GOT3 (cell line): ENCODE measurements around the gene TIMD4.
"Not testable (repeated sequence)": the region's sequence is repeated elsewhere in the genome, so short reads cannot be mapped to it uniquely, and the experiment has no call there.

ENCODE experiments used
- DNase-seq: peaks from one replicate; lab custom pipeline; 2025; ENCODE audit warnings: mixed read lengths; lab: John Stamatoyannopoulos, UW

Gene TIMD4

DNA sequence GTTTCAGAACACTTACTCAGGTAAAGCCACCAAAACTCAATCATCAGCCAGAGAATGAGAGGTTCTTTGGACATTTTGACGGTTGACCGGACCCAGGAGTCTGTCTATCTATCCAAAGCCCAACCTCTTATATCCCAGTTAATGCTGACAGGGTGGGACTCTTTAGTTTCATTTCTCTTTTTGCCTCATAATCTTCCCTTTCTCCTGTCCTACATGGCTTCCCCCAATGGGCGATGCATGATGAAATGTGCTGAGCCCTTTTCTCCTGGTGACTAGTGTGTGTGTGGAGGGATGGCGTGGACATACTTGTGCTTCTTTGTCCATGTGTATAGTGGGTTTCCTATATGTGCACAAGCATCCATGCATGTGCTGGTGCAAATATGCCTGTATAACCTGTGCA lies at the start of gene TIMD4:
TIMD4 (minus strand) TSS at position 102 of the 400 bp plus-strand sequence; CDS start at position 74, 28 bp downstream.
- no peak for DNase-seq

DNA sequence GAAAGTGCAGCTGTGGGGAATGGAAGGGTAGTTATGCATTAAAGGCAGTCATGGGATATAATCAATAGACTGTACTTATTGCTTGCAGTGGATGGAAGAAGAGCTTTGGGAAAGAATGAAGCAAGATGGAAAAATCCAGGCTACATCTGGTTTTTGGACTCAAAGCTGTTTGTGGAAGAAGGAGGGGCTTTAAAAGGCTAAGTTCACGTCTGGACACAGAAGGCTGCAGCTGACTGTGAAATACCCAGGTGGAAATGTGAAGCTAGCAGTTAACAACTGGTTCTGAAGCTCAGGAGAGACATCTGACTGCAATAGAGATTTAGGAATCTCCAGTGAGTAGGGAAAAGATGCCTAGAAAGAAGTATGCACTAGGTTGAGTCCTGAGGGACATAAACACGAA lies 43.2 kb upstream of the TIMD4 start:
- DNase-seq = no peak

DNA sequence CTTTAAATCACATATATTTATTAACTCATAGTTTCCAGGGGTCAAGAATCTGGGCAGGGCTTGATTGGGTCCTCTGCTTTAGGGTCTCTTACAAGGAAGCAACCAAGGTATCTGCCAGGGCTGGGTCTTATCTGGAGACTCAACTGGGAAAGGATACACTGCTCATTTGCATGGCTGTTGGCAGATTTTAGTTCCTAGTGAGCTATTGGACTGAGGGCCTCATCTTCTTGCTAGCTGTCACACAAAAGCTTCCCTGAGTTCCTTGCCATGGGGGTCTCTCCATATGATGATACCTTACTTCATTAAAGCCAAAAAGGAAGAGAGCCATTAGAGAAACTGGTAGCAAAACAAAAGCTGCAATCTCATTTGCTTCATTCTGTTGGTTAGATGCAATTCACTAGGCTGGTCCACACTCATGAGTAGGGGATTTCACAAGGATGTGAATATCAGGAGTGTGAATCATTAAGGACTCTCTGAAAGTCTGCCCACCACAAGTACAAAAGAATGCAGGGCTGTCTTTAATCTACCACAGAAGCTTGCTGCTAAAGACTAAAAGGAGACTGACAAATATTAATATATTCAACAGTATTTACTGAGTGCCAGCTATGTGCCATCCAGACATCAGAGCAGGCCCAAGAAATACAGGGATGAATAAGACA lies 42.0 kb upstream of the TIMD4 start:
- DNase-seq = no peak

DNA sequence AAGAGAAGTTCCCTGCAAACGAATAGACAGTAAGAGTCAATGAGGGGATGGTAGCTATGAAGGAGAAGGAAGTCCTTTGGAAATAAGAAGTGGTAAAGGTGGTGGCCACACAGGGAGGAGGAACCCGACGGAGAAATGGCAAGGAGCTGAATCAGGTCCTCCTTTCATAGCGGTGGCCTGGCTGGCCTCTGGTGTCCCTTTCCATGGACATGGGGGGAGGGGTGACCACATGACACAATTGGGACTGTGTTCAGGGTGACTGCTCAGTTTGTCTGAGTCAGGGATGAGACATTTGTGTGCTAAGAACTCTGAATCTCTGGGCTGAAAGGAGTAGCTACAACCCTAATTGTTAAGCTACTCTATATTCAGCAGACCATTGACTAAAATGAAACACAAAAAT lies 28.7 kb upstream of the TIMD4 start:
- no peak for DNase-seq

DNA sequence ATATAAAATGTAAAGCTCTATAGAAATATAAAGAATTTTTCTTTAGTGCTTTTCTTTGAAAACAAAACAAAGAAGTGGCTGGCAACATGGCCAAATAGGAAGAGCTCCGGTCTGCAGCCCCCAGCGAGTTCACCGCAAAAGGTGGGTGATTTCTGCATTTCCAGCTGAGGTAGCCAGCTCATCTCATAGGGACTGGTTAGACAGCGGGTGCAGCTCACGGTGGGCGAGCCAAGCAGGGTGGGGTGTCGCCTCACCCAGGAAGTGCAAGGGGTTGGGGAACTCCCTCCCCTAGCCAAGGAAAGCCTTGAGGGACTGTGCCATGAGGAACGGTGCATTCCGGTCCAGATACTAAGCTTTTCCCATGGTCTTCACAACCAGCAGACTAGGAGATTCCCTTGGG lies 21.0 kb upstream of the TIMD4 start:
- DNase-seq = no peak

DNA sequence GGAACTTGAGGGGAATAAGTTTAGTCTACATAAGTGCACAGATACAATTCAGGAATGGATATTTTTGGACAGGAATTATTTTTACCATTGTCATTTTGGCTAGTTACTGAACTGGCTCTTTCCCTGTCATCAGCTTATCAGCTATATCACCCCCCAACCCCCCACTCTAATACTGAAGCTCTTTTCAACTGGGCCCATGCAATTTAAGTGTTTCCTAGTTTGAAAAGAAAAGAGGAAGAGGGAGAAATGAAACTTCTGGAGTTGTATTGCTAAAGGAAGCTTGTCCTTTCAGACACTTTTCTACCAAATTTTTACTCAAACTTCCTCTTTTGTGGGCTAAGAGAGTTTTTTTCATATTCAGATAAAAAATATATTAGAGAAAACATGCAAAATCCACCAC lies 18.5 kb upstream of the TIMD4 start:
- DNase-seq = no peak

DNA sequence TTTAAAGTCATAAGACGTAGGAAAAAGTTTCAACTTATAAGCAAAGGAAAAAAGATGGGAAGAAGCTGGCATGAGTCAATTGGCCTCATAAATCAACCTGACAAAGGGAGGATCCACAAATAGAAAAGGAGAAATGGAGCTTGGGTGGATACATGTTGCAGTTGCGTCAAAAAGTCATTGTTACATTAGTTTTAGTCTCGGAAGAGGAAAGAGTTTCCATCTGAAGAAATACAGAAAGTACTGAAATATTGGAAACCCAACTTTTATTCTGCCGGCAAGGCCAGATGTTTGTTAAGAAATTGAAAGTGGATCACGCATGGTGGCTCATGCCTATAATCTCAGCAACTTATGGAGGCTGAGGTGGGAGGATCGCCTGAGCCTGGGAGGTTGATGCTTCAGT lies 11.3 kb upstream of the TIMD4 start:
- DNase-seq = no peak

DNA sequence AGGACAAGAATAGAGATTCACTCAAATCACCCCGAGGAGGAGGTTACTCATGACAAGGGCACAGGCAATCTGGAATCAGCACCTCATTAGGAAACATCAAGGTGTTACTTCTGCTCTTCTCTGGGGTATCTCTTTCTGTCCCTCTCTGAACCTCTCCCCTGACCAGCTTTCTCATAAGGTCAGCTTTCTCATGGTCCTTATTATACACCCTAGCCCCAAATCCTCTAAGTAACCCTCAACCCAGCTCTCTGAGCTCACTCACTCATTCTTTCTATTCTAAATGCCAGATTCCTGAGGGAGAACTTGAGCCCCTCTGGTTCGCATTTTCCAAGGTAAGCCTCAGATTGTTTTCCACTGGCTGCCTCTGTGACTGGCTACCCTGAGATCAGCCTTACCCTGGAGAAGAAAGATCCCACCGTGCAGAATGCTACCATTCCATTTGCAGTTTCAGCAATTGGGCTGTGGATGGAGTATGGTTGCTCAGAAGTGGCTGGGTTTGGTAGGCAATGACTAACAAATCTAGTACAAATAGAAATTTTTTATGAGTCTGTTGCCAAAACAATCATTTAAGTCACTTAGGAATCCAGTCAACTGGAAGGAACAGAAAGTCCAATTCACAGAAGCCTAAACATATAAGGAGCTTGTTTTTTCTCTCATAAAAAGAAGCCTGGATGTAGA lies 9.0 kb upstream of the TIMD4 start:
- DNase-seq = no peak

DNA sequence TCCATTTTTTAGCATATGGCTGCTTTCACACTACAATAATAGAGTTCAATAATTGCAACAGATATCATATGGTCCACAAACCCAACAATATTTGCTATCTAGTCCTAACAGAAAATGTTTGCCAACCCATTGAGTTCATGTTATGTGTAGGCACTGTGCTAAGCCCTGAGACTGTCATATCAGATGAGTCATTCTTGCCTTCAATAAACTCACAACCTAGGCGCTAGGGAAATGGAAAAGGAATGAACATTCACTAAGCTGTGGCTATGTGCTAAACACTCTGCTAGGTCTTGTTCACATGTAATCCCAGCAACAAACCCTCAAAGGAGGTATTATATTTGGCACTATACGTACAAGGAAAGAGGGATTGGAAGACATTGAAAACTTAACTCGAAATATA lies 8.4 kb upstream of the TIMD4 start:
- no peak for DNase-seq

DNA sequence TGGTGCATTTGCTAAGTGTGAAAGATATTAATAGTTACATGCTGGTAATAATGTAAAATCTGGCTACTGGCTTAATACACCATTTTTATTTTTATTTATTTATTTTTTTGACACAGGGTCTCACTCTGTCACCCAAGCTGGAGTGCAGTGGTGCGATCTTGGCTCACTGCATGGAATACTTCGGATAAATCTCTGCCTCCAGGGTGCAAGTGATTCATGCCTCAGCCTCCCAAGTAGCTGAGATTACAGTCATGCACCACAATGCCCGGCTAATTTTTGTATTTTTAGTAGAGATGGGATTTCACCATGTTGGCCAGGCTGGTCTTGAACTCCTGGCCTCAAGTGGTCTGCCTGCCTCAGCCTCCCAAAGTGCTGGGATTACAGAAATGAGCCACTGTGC lies 4.4 kb upstream of the TIMD4 start:
- not testable (repeated sequence) for DNase-seq

DNA sequence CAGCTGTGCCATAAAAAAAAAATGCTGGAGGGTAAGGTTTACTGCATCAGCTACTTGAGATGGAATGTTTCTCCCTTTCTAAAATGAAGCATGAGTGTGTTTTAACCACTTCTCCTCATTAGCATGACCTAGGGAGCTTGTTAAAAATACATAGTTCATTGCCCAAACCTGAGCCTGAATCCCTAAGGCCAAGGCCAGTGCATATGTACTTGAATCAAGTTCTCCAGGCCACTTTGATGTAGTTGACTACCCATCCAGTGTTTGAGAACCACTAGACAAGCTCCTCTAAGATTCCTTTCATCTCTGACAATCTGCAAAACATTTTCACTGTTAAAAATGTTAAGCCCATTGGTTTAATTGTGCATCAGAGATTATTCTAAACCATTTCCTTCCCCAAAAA lies 6.7 kb downstream of the TIMD4 start:
- no peak for DNase-seq

DNA sequence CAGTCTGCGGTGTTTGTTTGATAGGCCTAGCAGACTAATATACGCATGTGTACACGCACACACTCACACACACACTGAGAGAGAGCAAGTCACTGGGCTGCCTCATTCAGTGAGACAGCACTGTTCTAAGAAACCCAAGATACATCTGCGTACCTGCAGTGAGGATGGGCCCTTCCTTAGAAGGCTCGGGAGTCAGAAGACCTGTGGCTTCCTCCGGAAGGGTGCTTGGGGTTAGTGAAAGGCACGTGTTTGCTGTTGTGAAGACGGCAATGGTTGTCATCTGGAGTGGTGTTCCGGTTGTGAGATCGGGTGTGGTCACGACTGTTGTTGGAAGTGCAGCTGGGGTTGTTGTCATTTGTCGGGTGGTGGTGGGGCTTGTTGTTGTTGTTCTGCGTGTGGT lies 11.7 kb downstream of the TIMD4 start:
- DNase-seq = no peak

DNA sequence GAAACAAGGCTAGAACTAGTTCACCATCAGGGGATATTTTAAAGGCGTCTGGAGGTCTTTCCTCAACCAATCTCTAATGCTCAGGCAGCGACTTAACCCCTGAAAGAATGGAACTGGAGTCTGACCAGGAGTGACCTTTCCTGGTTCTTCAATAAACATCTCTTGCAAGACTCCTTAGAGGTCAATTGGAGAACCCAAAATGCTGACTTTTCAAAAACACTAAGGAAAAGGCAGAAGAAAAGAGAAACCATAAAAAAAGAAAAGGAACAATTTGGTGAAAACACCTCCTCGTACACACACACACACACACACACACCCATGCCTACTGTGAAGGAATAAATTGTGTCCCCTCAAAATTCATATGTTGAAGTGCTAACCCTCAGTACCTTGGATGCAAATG lies 12.3 kb downstream of the TIMD4 start:
- no peak for DNase-seq

DNA sequence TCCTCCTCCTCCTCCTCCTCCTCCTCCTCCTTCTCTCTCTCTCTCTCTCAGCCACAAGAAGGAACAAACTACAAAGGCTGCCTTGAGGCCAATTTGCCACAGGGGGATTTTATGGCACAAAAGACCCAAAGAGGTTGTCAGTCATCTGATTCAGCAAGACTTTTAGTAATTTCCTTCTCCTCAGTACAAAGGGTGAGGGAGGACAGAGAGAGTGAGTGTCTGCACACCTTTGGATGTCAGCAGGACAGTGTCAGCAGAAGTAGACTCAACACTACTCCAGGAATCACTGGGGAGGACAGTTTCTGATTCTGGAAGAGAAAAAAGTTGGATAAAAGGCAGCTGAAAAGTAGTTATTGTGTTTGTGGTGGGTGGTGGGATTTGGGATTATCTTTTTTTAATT lies 13.6 kb downstream of the TIMD4 start:
- no peak for DNase-seq

DNA sequence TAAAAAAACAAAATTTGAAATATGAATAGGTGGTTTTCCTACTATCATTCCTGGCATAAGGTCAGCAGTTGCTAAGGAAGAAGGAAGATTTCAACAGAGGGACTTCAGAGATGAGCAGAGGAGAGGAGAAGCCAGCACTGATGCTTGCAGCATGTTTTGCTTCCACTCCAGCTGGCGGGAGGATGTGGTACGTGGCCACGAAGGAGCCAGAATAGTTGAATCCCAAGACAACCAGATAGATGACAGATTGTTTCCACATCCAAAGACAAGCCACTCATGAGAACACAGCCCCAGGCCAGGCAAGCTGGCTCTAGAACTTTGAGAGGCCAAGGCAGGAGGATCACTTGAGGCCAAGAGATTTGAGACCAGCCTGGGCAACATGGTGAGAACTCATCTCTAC lies 15.1 kb downstream of the TIMD4 start:
- no peak for DNase-seq

DNA sequence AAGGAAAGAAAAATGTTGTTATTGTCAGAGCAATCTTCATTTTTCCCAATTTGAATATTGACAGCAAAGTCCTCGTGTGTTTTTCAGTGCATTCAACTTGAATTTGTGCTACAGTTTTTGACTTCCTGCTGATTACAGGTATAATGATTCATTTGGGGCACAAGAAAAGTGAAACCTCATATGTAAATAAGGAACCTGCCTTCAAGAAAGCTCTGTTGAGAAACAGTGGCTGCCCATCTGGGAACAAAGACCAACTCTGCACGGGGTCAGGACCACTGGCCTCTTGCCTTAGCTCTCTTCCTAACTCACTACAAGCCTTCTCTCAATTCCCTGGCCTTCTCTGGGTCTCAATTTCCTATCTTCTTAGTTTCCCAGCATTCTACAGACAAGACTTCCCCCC lies 21.0 kb downstream of the TIMD4 start:
- DNase-seq = no peak

DNA sequence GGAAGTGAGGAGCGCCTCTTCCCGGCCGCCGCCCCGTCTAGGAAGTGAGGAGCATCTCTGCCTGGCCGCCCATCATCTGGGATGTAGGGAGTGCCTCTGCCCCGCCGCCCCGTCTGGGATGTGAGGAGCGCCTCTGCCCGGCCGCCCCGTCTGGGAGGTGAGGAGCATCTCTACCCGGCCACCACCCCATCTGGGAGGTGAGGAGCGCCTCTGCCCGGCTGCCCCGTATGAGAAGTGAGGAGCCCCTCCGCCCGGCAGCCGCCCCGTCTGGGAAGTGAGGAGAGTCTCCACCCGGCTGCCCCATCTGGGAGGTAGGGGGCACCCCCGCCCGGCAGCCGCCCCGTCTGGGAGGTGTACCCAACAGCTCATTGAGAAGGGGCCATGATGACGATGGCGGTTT lies 22.6 kb downstream of the TIMD4 start:
- not testable (repeated sequence) for DNase-seq

DNA sequence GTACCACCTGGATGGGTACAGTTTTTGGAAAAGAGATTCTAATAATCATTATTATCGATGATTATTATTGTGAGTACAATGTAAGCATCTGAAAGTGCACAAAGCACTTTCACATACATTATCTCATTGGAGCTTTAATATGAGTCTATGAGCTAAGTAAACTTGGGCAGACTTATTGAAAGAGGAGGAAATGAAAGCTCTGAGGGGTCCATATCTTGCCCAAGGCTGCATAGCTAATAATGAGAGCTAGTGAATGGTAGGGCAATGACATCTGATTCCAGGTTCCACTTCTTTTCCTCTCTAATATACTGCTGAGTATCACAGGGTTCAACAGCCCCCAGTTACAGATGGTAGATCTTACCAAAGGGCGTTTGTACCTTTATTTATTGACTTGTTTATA lies 26.1 kb downstream of the TIMD4 start:
- no peak for DNase-seq

DNA sequence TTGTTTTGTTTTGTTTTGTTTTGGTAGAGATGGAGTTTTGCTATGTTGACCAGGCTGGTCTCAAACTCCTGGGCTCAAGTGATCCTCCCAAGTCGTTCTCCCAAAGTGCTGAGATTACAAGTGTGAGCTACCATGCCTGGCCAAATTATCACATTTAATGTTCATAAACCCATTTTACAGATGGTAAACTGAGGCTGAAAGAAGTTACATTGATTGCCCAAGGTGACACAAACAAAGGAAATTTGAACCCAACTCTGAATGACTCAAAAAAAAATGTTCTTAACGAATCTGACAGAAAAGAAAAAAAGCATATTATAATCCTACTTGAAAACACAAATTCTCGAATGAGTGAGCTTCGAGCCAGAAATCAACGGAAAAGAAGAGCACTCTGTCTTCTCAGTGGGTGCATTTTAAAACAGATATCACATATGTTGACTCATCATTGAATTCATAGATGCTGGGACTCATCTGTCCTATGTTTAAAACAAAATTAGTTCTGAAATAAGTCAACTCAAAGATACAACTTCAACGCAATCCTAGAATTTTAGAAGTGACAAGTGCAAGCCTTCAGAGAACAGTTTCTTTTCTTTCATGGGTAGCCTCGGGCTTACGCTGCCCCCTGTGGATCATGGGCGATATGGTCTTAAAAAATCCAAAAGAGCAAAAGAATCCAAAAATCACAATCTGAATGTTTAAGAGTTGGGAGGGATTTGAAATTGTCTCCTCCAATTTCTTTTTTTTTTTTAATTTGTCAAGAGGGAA lies 28.4 kb downstream of the TIMD4 start:
- DNase-seq = no peak

DNA sequence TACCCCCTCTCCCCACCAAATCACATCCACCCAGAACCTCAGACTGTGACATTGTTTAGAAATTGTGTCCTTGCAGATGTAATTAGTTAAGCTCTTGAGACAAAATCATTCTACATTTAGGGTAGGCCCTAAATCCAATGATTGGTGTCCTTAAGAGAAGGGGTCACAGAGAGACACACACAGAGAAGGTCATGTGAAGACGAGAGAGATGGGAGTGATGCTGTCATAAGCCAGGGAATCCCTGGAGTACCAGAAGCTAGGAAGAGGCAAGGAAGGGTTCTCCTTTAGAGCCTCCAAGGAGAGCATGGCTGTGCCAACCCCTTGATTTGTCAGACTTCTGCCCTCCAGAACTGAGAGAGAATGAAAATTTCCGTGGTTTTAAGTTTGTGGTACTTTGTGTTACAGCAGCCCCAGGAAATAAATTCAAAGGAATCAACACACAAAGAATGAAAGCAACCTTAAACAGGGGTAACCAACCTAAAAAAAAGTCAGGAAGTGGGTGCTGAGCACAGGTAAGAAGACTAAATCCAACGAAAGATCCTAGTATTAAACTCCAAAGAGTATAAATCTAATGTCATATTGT lies 33.6 kb downstream of the TIMD4 start:
- no peak for DNase-seq

DNA sequence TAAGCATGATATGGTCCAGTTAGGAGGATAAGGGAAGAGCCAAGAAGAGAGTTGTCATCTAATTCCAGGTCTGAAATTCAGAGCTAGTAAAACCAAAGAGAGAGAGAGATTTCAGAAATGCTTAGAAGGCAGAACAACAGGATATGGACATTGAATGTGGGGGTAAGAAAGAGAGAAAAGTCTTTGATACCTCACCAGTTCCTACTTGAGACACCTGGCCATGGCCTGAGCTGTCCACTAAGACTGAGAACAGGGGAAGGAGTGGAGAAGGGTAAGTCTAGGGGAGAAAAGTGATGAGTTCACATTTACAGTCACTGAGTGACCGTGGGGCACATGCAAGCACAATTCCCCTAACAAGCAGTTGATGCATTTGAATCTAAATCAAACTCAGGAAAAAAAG lies 35.5 kb downstream of the TIMD4 start:
- DNase-seq = no peak

DNA sequence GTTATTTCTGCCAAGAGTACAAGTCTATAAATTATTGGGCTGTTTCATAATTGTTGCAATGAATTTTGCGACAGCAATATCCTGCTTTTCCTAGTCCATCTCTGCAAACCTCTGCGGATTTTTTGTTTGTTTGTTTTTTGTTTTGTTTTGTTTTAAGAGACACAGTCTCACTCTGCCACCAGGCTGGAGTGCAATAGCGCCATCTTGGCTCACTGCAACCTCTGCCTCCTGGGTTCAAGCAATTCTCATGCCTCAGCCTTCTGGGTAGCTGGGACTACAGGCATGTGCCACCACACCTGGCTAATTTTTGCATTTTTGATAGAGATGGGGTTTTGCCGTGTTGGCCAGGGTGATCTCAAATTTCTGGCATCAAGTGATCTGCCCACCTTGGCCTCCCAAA lies 37.3 kb downstream of the TIMD4 start:
- not testable (repeated sequence) for DNase-seq

DNA sequence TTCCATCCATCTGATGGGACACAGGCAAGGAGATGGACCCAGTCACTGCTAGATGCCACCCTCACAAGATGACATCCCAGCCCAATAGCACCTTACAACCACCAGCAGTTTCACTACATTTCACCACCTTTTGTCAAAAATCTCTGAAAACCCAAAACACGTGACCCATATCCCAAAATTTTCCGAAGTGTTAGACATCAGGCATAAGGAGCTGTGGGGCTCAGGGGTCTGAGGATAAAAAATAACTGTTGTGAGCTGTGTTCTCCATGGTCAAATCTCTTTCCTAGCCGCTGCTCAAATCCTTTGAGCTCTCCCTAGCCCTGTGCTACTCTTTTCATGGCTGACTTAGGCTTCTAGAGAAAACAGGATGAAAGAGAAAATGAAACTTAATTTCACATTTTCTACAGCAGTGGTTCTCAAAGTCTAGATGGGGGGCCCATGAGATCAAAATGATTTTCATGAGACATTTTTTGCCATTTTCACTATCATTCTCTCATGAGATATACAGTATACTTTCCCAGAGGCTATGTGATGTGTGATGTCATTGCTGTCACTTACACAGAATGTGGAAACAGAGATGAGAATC lies 40.7 kb downstream of the TIMD4 start:
- DNase-seq = no peak
